ENCODE results near the gene ODR4. TPM values are rescaled to one million over a fixed set of nuclear protein-coding genes. Genes with fewer than 3 reads are reported as not detected.
"Not testable (repeated sequence)": the region's sequence is repeated elsewhere in the genome, so short reads cannot be mapped to it uniquely, and the experiment has no call there.

Gene ODR4
- total RNA-seq, 4 donors from 2014 or later, result 25.1 to 35.4 (median 29.9) TPM

DNA sequence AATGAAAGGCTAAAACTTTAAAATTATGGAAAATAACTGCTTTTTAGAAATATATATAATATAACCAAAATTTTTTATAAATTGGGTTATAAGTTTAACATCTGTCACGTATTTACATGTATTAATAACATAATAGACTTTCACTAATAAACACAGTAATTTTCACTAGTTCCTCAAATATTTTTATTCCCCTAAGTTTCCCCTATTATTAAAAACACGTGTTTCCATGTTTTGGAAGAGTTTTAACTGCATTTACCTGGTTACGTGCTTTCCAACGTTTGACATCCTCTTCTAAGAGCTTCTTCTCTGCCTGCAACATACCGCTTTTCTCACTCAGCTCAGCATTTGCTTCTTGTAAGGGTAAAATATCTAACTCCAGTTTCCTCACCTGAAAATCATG lies 34.9 kb upstream of the ODR4 start:
- no peaks in the 10 kb centered on the region for H3K9me3 ChIP-seq
- H3K4me3 ChIP-seq (replicated peaks in 1 of 3), result no peak overlapping the region
- peaks cover 68 to 81% of the 10 kb centered on the region in 2 donors for H3K36me3 ChIP-seq
- WGBS, 2 donors, result 92 to 95% methylated on average over 5 of the region's 5 CpGs
- intact Hi-C loops (cut with DNase I), result no loop called here
- H3K4me1 ChIP-seq, result no peaks in the 10 kb centered on the region
- TF ChIP-seq, protein P1, sequence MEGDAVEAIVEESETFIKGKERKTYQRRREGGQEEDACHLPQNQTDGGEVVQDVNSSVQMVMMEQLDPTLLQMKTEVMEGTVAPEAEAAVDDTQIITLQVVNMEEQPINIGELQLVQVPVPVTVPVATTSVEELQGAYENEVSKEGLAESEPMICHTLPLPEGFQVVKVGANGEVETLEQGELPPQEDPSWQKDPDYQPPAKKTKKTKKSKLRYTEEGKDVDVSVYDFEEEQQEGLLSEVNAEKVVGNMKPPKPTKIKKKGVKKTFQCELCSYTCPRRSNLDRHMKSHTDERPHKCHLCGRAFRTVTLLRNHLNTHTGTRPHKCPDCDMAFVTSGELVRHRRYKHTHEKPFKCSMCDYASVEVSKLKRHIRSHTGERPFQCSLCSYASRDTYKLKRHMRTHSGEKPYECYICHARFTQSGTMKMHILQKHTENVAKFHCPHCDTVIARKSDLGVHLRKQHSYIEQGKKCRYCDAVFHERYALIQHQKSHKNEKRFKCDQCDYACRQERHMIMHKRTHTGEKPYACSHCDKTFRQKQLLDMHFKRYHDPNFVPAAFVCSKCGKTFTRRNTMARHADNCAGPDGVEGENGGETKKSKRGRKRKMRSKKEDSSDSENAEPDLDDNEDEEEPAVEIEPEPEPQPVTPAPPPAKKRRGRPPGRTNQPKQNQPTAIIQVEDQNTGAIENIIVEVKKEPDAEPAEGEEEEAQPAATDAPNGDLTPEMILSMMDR (IDR thresholded peaks at IDR 0.05), result no peak
- no peak for TF ChIP-seq POLR2A (IDR thresholded peaks at IDR 0.05)
- H3K27me3 ChIP-seq, result no peaks in the 10 kb centered on the region
- no peak overlapping the region for H3K27ac ChIP-seq
- no peak for DNase-seq

DNA sequence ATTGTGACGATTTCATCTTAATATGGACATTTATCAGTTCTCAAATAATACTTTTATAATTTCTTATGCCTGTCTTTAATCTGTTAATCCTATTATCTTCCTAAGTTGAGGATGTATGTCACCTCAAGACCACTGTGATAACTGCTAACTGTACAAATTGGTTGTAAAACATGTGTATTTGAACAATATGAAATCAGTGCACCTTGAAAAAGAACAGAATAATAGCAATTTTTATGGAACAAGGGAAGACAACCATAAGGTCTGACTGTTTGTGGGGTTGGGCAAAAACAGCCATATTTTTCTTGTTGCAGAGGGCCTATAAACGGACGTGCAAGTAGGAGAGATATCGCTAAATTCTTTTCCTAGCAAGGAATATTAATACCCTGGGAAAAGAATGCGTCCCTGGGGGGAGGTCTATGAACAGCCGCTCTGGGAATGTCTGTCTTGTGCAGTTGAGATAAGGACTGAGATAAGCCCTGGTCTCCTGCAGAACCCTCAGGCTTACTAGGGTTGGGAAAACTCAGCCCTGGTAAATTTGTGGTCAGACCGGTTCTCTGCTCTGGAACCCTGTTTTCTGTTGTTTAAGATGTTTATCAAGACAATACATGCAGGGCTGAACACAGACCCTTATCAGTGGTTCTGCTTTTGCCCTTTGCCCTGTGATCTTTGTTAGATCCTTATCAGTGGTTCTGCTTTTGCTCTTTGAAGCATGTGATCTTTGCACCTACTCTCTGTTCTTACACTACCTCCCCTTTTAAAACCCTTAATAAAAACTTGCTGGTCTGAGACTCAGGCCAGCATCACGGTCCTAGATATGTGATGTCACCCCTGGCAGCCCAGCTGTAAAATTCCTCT lies 27.6 kb upstream of the ODR4 start:
- WGBS, 2 donors, result 91 to 92% methylated on average over 8 of the region's 8 CpGs
- DNase-seq; H3K4me3 ChIP-seq (replicated peaks in 1 of 3); H3K27ac ChIP-seq; intact Hi-C loops (cut with DNase I); H3K27me3 ChIP-seq; H3K4me1 ChIP-seq; H3K9me3 ChIP-seq: not testable (repeated sequence)
- peaks cover 58 to 85% of the 10 kb centered on the region in 2 donors for H3K36me3 ChIP-seq

DNA sequence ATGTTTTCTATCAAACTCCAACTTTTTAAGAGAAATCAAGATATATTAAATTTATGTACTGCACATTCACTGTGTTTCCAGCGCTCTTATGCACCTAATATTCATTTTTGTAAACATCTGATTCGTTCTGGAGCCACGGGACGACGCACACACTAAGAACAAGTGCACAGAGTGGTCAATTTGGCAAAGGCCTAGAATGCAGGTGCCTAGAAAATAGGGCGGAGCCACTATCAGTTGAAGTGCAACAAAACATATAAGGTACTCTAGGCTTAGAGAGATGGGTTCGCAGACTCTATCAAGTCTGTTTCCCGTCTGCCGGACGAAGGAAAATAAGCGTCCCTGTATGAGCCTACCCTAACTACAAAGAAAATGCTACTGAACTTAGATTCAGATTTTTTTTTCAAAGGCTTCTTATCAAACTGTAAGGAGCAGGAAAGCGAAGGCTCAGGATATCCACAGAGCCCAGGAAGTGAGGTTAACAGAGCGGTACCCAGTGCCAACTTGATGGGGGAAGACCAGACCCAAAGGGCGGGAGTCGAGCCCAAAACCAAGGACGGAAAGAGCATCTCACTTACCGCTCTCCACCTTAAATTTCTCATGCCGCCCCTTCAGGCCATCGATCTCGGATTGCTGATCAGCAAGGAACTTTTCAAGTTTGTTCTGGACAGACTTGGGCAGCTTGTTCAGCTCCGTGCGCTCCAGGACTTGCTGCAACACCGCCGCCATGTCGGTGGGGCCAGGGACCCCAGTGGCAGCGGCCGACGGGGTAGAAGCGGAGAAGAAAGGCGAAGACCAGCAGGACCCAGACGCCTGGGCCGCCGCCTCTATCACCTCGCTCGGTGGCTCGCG lies 1.1 kb upstream of the ODR4 start:
- 1 to 2% methylated on average over 19 to 25 of the region's 37 CpGs for WGBS, 2 donors

DNA sequence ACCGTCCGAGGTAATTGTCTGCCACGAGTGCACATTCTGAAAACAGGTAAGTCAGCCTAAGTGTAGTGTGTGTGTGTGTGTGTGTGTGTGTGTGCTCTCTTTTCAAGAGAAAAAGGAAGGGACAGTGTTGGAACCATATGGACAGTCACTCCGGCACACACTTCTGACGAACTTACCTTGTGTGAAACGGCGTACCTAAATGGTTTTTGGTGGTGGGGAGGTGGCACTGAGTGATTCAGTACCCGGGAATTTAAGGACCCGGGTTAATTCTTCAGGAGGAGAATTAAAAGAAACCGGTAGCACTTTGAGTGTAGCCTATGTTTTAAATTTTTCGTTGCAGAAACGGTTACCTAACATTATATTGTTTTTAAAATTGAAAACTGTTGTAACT lies 286 bp downstream of the ODR4 start:
- peak in 1 of 2 donors; percentile 3 for TF ChIP-seq POLR2A (IDR thresholded peaks at IDR 0.05)
- TF ChIP-seq, protein P1 (IDR thresholded peaks at IDR 0.05), result no peak
- Histone ChIP-seq H3K9me3 (no peaks in the 10 kb centered on the region), H3K36me3 (peaks cover 0 to 8% of the 10 kb centered on the region in 2 donors), H3K27ac (peak overlapping the region; percentile 95 to 98 (median 98)), H3K4me3 (replicated peaks in 1 of 3) (peak overlapping the region; percentile 31 to 96 (median 57)), H3K27me3 (no peaks in the 10 kb centered on the region), H3K4me1 (peaks cover 14 to 21% of the 10 kb centered on the region in 2 donors)
- WGBS, 2 donors, result 0 to 1% methylated on average over 12 of the region's 12 CpGs
- DNase-seq, result no peak
- intact Hi-C loops (cut with DNase I), result loop anchor here (10.0 kb wide), 1 partner anchor 1061 kb away; the partner anchor contains the start of gene IVNS1ABP

More for the DNA sequence above, 1.1 kb upstream of the ODR4 start:
- Histone ChIP-seq H3K27ac (peak overlapping the region; percentile 77 to 98 (median 95)), H3K36me3 (peaks cover 3 to 6% of the 10 kb centered on the region in 2 donors), H3K9me3 (no peaks in the 10 kb centered on the region), H3K27me3 (no peaks in the 10 kb centered on the region), H3K4me3 (replicated peaks in 1 of 3) (peak overlapping the region; percentile 57 to 96 (median 77)), H3K4me1 (peaks cover 14 to 21% of the 10 kb centered on the region in 2 donors)
- TF ChIP-seq POLR2A (IDR thresholded peaks at IDR 0.05), result no peak
- TF ChIP-seq, protein P1 (IDR thresholded peaks at IDR 0.05), result no peak
- peak; percentile 12 to 31 for DNase-seq
- intact Hi-C loops (cut with DNase I), result loop anchor here (10.0 kb wide), 1 partner anchor 1060 kb away; the partner anchor contains the start of gene IVNS1ABP

DNA sequence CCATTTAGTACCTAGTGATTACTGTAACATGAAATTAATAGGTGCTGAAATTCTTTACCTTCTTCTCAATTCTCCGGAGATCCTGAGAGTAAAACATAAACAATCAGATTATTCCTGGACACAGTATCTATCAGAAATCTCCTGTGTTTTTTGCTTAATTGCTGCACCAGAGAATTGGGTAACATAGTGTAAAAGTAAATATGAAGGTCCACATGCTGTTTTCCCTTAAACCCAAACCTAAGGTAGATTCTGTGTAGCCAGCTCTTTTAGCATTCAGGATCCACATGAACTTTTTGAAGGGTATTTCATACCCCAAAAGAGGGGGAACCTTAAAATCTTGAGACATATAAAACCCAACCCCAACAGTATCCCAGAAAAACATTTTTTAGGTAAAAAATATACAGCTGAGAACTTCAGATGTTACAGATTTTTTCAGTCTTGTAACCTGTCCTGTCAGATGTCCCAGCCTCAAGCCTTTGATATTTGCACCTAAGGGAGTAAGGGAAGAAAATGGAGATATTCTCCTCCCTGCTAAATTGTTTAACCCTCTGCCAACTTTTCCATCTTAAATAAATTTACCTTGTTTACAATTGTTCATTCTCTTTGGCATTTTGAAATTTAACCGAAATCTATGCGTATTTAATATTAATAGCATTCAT lies 11.2 kb downstream of the ODR4 start:
- intact Hi-C loops (cut with DNase I), result no loop called here
- H3K4me1 ChIP-seq, result no peaks in the 10 kb centered on the region
- H3K27ac ChIP-seq, result no peak overlapping the region
- H3K36me3 ChIP-seq, result peaks cover 11 to 30% of the 10 kb centered on the region in 2 donors
- no peak for DNase-seq
- TF ChIP-seq, protein P1 (IDR thresholded peaks at IDR 0.05), result no peak
- TF ChIP-seq POLR2A (IDR thresholded peaks at IDR 0.05), result no peak
- H3K4me3 ChIP-seq (replicated peaks in 1 of 3), result no peak overlapping the region
- 95 to 97% methylated on average over 3 of the region's 3 CpGs for WGBS, 2 donors
- H3K9me3 ChIP-seq, result no peaks in the 10 kb centered on the region
- H3K27me3 ChIP-seq, result no peaks in the 10 kb centered on the region

Data from thyroid gland (tissue), 4 donors.